Activated gamma-delta T cell treated with anti-CD3 and anti-CD28 coated beads, Interleukin-2, amount 50 U/mL, for 16 hours (primary cell): ENCODE measurements around the gene ABLIM3.

Experiments used
- DNase-seq: peaks from one replicate; pipeline ENCODE4 v3.0.0-alpha.2; 2020; ENCODE audit warnings: low read depth

The ABLIM3 gene

GRCh38 chr5:149282027-149282965 lies 141.0 kb downstream of the ABLIM3 start:
- DNase-seq: no peak

- no peak for DNase-seq
Measured at GRCh38 chr5:149282966-149283332, 141.7 kb downstream of the ABLIM3 start.

DNA sequence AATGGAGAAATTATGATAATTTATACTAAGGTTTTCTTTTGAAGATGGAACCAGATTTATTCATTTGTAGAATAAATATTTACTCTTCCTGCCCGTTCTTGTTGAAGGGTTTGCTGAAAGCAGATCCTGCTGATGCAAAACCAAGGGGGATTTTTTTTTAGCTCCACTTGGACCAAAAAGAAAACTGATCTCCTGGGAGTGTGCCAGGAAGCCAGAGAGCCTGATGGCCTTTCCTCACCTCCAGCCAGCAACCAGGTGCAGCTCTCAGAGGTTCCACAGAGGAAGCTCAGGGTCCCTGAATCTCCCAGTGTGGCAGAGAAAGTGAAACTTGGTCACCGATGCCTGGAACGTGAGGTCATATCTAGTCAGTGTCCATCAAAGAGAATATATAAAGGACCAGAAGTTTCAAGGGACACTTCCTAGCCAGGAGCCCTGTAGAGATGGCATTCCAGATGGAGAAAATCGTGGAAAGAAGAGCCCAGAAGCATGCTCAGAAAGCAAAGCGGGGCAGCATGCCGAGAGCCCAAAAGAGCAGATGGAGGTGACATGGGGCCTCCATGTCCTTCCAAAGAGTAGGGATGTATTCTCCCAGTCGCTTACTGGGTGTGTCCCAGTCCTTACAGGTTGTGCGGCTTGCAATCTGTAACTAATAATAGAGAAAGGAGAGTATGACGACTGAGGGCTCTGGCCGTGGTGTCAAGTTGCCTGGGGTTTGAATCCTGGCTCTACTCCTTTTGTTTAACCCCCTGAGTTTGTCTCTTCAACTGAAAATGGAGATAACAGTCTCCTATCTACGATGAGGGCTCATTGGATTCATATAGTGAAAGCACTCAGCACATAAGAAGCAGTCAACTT lies 142.6 kb downstream of the ABLIM3 start:
- DNase-seq: no peak

GRCh38 chr5:149284501-149284900 lies 143.2 kb downstream of the ABLIM3 start:
- no peak for DNase-seq

GRCh38 chr5:149285153-149285552 lies 143.9 kb downstream of the ABLIM3 start:
- DNase-seq: no peak

DNA sequence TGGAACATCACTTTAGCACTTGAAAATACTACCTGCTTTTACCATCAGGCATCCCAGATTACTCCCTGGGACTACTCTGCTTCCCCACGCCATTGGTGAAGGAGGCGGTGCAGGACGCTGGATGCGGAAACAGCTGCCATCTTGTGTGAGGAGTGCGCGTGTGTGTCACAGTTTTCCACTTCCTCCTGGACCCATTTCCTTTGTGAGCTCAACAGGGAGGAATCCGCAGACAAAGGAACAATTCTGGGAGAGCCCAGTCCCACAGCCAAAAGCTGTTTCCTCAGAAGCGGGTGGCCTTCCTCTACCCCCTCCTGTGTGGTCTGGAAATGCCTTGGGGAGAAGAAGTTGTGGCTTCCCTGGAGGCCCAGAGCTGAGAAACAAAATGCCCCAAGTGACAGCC lies 147.1 kb downstream of the ABLIM3 start:
- DNase-seq: no peak

GRCh38 chr5:149289301-149289700 lies 148.0 kb downstream of the ABLIM3 start:
- no peak for DNase-seq

GRCh38 chr5:149294872-149295829 lies 153.9 kb downstream of the ABLIM3 start:
- DNase-seq: no peak

DNA sequence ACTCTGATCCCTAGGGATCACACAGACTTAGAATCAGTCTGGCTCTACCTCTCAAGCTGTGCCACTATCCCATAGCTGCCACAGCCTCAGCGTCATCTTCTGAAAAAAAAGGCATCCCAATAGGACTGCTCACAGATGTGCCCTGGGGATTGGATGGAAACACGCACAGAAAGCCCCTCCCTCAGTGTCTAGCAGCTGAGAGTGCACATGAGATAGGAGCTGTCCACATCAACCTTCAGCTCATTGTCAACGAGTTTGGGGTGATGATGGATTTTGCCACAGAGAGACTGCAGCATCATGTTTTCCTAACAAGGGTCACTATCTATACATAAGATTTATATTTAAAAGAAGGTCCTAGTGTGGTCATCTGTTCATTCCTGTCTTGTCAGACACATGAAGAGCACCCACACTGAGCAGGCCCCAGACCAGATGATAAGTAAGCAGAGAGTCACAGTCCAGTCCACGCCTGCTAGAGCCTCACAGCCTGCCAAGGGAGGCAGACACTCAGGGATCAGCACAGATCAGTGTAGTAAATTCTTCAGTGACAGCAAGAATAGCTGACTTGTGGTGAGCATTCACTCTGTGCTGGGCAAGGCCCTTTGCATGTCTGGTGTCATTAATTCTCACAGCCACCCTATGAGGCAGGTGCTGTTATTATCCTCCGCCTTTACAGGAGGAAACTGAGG lies 156.2 kb downstream of the ABLIM3 start:
- DNase-seq: no peak

DNA sequence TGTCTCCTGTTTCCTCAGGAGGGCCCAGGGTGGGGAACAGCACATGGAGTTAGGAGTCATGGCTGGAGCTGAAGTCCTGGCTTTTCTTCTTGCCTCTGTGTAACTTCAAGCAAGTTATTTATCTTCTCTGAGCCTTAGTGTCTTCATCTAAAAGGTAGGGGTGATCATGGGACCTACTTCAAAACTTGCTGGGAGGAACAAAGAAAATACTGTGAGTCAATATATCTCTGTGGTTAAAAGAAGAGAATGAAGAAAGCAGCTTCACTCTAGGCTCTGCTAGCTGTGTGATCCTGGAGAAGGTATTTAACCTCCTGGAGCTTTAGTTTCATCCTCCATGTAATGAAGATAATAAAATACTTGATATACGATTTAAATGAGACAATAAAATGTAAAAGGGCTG lies 156.9 kb downstream of the ABLIM3 start:
- DNase-seq: no peak

DNA sequence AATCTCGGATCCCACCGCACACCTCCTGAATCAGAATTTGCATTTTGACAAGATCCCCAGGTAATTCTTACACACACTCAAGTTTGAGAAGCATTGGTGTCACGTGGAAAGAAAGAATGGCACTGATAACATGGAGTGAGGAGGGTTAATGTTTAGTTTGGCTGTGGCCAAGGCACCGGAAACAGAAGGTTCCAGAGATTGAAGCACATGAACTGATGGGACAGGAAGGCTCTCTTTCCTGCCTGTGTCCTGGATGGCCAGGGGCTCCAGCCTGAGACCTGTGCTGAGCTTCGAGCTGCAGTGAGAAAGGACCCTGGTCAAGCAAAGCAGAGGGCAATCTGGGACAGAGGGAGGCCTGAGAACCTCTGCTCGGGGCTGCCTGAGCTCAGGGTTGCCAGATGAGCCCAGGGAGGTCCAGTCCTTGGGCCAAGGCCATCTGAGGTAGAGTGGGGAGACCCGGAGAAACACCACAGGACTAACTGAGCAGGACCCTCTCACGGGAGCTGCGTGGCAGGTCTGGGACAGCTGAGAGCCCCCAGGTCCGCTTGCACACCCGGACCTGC lies 157.6 kb downstream of the ABLIM3 start:
- no peak for DNase-seq

GRCh38 chr5:149299451-149300054 lies 158.3 kb downstream of the ABLIM3 start:
- no peak for DNase-seq

DNA sequence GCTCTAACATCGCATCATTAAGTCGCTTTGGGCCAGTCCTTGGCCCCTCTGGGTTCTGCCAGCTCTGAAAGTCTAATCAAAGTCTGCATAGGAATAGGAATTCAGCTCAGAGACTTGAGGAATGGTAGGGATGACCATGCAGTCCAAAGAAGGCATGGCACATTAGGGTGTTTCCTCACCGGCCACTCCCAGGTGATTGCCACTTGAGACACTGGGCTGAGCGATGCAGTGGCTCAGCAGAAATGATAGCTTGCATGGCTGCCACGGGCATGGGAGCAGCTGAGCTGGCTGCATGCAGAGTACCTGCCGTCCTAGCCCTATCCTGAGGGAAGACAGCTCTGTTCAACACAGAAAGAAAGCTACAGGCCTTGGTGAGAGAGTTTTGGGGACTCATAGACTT lies 159.1 kb downstream of the ABLIM3 start:
- DNase-seq: no peak

- no peak for DNase-seq
Measured at GRCh38 chr5:149301049-149301743, 159.9 kb downstream of the ABLIM3 start.

- DNase-seq: no peak
Measured at GRCh38 chr5:149301744-149302380, 160.6 kb downstream of the ABLIM3 start.

DNA sequence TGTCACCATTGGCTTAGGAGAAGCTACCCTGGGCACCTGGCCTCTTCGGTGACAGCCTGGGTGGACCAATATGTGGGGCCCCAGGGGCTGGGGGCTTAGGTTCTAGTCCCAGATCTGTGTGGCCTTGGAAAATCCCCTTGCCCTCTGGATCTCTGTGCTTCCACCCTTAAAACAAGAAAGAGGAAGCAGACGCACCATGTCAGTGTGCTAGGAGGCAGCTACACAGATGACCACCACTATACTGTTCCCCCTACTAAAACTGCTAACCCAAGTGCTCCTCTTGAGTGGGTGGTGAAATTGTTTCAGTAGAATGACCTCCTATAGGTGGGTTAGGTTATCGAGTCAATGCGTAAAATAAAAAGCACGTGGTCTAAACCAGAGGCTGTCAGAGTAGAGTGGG lies 161.3 kb downstream of the ABLIM3 start:
- no peak for DNase-seq

DNA sequence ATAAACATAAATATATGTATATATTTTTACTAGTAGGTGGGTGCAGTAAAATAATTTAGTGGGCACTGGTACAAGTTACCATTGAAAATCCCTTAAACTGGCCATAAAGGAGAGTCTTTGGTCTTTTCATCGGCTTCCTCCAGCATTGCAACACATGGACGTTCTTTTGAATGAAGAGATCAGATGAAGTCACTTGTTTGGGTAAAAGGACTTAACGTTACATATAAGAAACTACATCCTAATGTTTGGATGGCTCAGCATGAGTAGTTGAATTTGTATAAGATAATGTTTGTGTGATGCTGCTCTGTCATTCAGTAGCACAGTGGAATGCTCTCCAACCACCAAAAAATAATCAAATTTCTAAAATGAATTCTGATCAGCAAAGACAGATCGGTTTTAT lies 161.9 kb downstream of the ABLIM3 start:
- DNase-seq: no peak

DNA sequence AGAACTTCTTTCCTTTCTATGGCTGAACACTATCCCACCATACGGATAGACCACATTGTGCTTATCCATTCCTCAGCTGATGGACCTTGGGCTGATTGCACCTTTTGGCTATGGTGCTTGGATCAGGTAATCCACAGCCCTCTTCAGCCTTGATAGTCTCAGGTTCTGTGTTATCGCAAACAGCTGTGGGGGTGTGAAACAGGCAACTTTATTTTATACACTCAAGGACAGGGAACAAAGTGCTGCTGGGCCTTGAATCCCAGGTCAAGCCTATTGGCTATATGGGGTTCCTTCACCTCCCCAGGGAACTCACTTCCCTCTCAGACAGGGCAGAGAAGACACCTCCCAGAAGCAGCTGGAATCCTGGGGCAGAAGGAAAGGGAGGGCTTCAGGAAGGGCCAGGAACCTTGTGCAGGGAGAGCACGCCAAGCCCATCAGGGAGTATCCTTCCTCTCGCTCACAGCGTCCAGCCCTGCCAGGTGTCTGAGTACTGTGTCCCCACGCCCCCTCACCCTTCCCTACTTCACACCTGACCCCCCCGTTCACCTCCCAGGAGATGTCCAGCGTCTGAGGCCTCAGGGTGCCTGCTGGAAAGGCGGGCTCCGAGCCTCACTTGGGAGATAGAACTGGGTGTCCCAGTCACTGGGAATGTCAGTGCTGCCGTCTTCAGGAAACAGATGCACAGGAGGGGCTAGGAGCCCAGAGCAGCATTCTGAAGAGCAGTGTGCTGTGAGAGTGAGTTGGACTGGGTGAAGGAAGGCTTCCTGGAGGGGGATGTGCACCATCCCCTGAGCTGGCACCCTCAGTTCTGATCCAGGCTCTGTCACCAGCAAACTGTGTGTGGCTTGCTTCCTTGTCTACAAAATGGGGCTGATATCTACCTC lies 163.1 kb downstream of the ABLIM3 start:
- DNase-seq: no peak
